22Rv1 (cell line): Measurements from ENCODE around the gene XIRP1.

Experiments used
- H3K27ac ChIP-seq: fragments of 450-650 bp; 2 replicates; pipeline ENCODE4 v1.5.1; 2017
- CTCF ChIP-seq: fragments of 450-650 bp; IDR thresholded peaks from 2 replicates; pipeline ENCODE4 v1.5.1; 2017; ENCODE audit warnings: mild to moderate bottlenecking
- ZFX ChIP-seq: fragments of 450-650 bp; IDR thresholded peaks from 2 replicates; pipeline ENCODE4 v1.6.1; 2017; ENCODE audit warnings: antibody characterized with exemption, borderline replicate concordance

The XIRP1 gene

GRCh38 chr3:39168156-39168780, 24.1 kb downstream of the XIRP1 start:
- TF ChIP-seq CTCF = no peak
- no peak for TF ChIP-seq ZFX
- H3K27ac ChIP-seq = no peak overlapping the region

GRCh38 chr3:39166932-39167532, 25.4 kb downstream of the XIRP1 start:
- no peak overlapping the region for H3K27ac ChIP-seq
- TF ChIP-seq ZFX (no peak), CTCF (no peak)

- TF ChIP-seq CTCF (no peak), ZFX (no peak)
- no peak overlapping the region for H3K27ac ChIP-seq
Observed at GRCh38 chr3:39166134-39166710, 26.2 kb downstream of the XIRP1 start.

- TF ChIP-seq CTCF = no peak
- no peak for TF ChIP-seq ZFX
- no peak overlapping the region for H3K27ac ChIP-seq
Observed at GRCh38 chr3:39165518-39165917, 26.9 kb downstream of the XIRP1 start.

- TF ChIP-seq ZFX = no peak
- no peak for TF ChIP-seq CTCF
- no peak overlapping the region for H3K27ac ChIP-seq
Observed at GRCh38 chr3:39164414-39164813, 28.0 kb downstream of the XIRP1 start.

- no peak for TF ChIP-seq ZFX
- no peak for TF ChIP-seq CTCF
- H3K27ac ChIP-seq = no peak overlapping the region
Observed at GRCh38 chr3:39158148-39158715, 34.2 kb downstream of the XIRP1 start.

GRCh38 chr3:39157359-39157758, 35.0 kb downstream of the XIRP1 start:
- no peak overlapping the region for H3K27ac ChIP-seq
- no peak for TF ChIP-seq CTCF
- TF ChIP-seq ZFX = no peak
